Activated CD4-positive, alpha-beta T cell treated with anti-CD3 and anti-CD28 coated beads for 48 hours (primary cell): ENCODE results near the gene RALGAPB.

Experiments used
- DNase-seq: peaks from one replicate; pipeline ENCODE4 v3.0.0-alpha.2; 2020

Gene RALGAPB

GRCh38 chr20:38617830-38618196 lies 145.2 kb downstream of the RALGAPB start:
- DNase-seq, result no peak

DNA sequence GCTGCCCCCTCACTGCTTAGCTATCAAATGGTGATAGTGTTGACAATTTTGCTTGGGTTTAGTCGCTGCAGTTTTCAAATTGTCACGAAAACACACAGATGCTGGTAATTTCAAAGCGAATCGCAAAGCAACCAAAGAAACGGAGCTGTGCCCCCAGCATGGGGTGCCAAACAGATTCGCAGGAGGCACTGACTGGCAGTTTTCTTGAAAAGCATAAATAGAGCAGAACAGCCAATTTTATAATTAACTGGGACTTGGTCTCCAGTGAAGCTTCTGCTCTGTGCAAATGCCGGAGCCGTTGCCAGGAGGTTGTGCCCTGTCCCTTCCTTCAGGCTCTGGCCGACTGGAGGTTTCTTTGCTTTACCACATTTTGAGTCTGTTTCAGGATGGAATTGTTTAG lies 147.8 kb downstream of the RALGAPB start:
- no peak for DNase-seq

DNA sequence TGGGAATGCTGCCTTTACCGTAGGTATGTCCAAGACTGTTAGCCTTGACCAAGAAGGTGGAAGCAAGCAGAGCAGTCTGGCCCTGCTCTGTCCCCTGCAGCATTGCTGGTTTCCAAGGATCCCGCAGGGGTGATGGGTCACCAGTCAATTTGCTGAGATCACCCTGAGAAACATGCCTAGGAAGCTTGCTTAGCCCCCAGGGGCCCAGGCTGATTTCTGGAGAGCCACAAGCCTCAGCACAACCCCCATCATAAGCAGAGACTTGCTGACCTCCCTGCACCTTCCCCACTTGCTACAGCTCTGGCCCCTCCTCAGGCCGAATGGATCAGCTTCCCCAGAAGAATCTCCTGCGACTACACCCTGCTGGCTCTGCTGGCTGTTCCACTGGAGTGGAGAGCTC lies 150.4 kb downstream of the RALGAPB start:
- DNase-seq, result no peak

DNA sequence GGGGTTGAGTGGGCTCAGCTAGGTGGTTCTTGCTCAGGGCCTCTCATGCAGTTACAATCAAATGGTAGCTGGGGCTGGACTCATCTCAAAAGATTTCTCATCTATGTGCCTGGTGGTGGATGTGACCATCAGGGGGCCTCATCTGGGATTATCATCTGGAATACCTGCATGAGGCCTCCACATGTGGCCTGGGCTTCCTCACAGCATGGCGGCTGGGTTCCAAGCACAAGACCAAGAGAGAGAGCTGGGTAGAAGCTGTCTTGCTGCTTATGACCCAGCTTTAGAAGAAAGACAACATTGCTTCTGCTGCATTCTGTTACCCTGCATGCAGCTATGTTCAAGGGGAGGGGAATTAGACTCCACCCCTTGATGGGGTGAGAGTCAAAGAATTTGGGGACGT lies 151.4 kb downstream of the RALGAPB start:
- no peak for DNase-seq

DNA sequence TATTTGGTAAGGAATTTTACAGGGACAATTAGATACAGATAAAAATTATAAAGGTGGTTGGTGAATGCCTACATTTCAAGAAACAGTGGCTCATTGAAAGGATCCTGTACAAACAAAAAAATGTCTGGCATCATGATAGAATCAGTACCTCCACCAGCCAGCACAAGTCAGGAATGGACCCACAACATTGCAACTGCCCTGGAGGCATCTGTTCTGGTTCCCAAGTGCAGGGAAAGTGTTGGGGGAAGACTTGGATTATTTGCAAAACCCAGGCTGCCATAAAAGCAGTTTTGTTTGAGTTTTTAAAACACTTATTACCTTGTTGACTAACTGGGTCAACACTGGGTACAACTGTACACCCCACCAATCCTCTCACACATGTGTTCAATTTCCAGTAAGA lies 153.3 kb downstream of the RALGAPB start:
- DNase-seq, result no peak

DNA sequence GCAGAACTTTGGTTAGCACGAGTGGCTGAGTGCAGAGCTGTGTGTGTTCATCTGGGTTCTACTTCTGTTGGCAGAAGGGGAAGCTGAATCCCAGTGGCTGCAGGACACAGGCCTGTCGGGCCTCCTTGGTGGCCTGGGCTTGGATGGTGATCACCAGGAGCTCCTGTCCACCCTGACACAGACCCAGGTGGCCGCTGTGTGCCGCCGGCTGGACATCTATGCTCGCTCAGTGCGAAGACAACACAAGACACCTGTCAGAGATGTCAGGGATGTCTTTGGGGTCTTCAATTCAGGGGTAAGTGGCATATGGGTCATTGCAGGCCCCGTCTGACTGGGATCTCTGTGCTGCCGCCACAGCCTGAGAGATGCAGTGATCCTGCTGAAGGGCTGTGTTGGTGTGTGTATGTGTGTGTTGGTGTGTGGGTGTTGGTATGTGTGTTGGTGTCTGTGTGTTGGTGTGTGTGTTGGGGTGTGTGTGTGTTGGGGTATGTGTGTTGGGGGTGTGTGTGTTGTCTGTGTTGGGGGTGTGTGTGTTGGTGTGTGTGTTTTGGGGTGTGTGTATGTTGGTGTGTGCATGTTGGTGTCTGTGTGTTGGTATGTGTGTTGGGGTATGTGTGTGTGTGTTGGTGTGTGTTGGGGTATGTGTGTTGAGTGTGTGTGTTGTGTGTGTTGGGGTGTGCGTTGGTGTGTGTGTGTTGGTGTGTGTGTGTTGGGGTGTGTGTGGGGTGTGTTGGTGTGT lies 154.4 kb downstream of the RALGAPB start:
- DNase-seq, result no peak
